ENCODE data around the gene PLK4.

The PLK4 gene

GRCh38 chr4:127936974-127937373, 56.3 kb downstream of the PLK4 start:
- H3K27me3 Mint-ChIP-seq: no peaks in the 10 kb centered on the region
- H3K36me3 Mint-ChIP-seq: peaks cover 11 to 25% of the 10 kb centered on the region in 2 donors
- H3K4me3 Mint-ChIP-seq: no peak overlapping the region
- no peak overlapping the region for H3K27ac Mint-ChIP-seq
- H3K9me3 Mint-ChIP-seq: no peaks in the 10 kb centered on the region
- H3K4me1 Mint-ChIP-seq: no peaks in the 10 kb centered on the region
- ATAC-seq (replicated peaks) (no peak), DNase-seq (no peak)
